Activated CD8-positive, alpha-beta T cell treated with anti-CD3 and anti-CD28 coated beads for 36 hours (primary cell): Measurements from ENCODE around the gene RXRA. TPM values are rescaled to one million over a fixed set of nuclear protein-coding genes. Genes with fewer than 3 reads are reported as not detected.

ENCODE experiments used
- ATAC-seq: fragments of 200-7000 bp; cut with Tn5 transposase; one replicate; pipeline ENCODE4 v1.10.0; 2021; ENCODE audit warnings: mild to moderate bottlenecking, moderate library complexity
- CTCF ChIA-PET: fragments of 350-600 bp; sonication (Branson Sonifier 250); formaldehyde crosslinking; loops from one replicate; lab custom pipeline; 2021; ENCODE audit warnings: antibody characterized with exemption; lab: Charles Lee
- POLR2A ChIA-PET: fragments of 350-600 bp; sonication (Branson Sonifier 250); formaldehyde crosslinking; loops from one replicate; lab custom pipeline; 2021; ENCODE audit warnings: antibody characterized with exemption; lab: Charles Lee
- DNase-seq: peaks from one replicate; pipeline ENCODE4 v3.0.0-alpha.2; 2020
- H3K27ac Mint-ChIP-seq: one replicate; pipeline ENCODE4 v1.8.0; 2021; ENCODE audit warnings: mild to moderate bottlenecking, mixed read lengths
- H3K27me3 Mint-ChIP-seq: one replicate; pipeline ENCODE4 v1.8.0; 2021; ENCODE audit warnings: mixed read lengths
- H3K36me3 Mint-ChIP-seq: one replicate; pipeline ENCODE4 v1.8.0; 2021; ENCODE audit warnings: low read depth, mixed read lengths
- H3K4me1 Mint-ChIP-seq: one replicate; pipeline ENCODE4 v1.8.0; 2021; ENCODE audit warnings: low read depth, mixed read lengths
- H3K4me3 Mint-ChIP-seq: one replicate; pipeline ENCODE4 v1.8.0; 2021; ENCODE audit warnings: mild to moderate bottlenecking, moderate library complexity, mixed read lengths
- H3K9me3 Mint-ChIP-seq: one replicate; pipeline ENCODE4 v1.8.0; 2021; ENCODE audit warnings: mixed read lengths
- CTCF ChIP-seq: fragments of 200-600 bp; IDR thresholded peaks from one replicate; pipeline ENCODE4 v1.8.0; 2022; ENCODE audit warnings: antibody characterized with exemption, mild to moderate bottlenecking
- intact Hi-C: fragments of 100-400 bp; cut with micrococcal nuclease; formaldehyde crosslinking; loops from one replicate; pipeline ENCODE4 v1.10.0; 2022
- total RNA-seq, 2 experiments: library from RNA; stranded (reverse); gene quantifications; one replicate each; pipeline ENCODE4 v1.2.3, GENCODE V29; 2021

The RXRA gene
- total RNA-seq, 2 experiments from 2014 or later: 23.2 to 23.8 TPM

- Mint-ChIP-seq H3K27ac (peak overlapping the region; percentile 91), H3K27me3 (no peaks in the 10 kb centered on the region), H3K4me3 (no peak overlapping the region), H3K4me1 (peaks cover 7% of the 10 kb centered on the region), H3K9me3 (no peaks in the 10 kb centered on the region), H3K36me3 (no peaks in the 10 kb centered on the region)
- DNase-seq: peak; percentile 73
- CTCF ChIA-PET: interaction anchor here (1.3 to 1.6 kb wide), 2 partner anchors 19 to 29 kb away, joined by 3 to 4 read pairs; no protein-coding TSS in a partner anchor
- intact Hi-C loops: no loop called here
- no peak for TF ChIP-seq CTCF
- peak; percentile 95 for ATAC-seq
- POLR2A ChIA-PET: interaction anchor here (1.5 kb wide), 2 partner anchors 13 to 18 kb away, joined by 5 to 6 read pairs; no protein-coding TSS in a partner anchor
Measured at GRCh38 chr9:134475011-134475790, 148.9 kb downstream of the RXRA start.

- DNase-seq: no peak
- ChIA-PET POLR2A (interaction anchor here (0.5 to 1.5 kb wide), 2 partner anchors 20 to 275 kb away, joined by 5 read pairs; no protein-coding TSS in a partner anchor), CTCF (interaction anchor here (1.3 kb wide), 1 partner anchor 20 kb away, joined by 4 read pairs; no protein-coding TSS in a partner anchor)
- H3K27ac Mint-ChIP-seq: peak overlapping the region; percentile 74
- no peak overlapping the region for H3K4me3 Mint-ChIP-seq
- H3K4me1 Mint-ChIP-seq: peaks cover 7% of the 10 kb centered on the region
- H3K9me3 Mint-ChIP-seq: no peaks in the 10 kb centered on the region
- no peak for ATAC-seq
- H3K27me3 Mint-ChIP-seq: no peaks in the 10 kb centered on the region
- intact Hi-C loops: no loop called here
- no peaks in the 10 kb centered on the region for H3K36me3 Mint-ChIP-seq
- TF ChIP-seq CTCF: no peak
Measured at GRCh38 chr9:134476272-134476941, 150.2 kb downstream of the RXRA start.

GRCh38 chr9:134476942-134477335 lies 150.7 kb downstream of the RXRA start:
- no peaks in the 10 kb centered on the region for H3K9me3 Mint-ChIP-seq
- DNase-seq: no peak
- intact Hi-C loops: no loop called here
- no peaks in the 10 kb centered on the region for H3K27me3 Mint-ChIP-seq
- TF ChIP-seq CTCF: no peak
- peak overlapping the region; percentile 74 for H3K27ac Mint-ChIP-seq
- H3K4me3 Mint-ChIP-seq: no peak overlapping the region
- no peak for ATAC-seq
- CTCF ChIA-PET: no interaction called here
- peaks cover 7% of the 10 kb centered on the region for H3K4me1 Mint-ChIP-seq
- POLR2A ChIA-PET: interaction anchor here (0.5 kb wide), 1 partner anchor 275 kb away, joined by 5 read pairs; no protein-coding TSS in a partner anchor
- no peaks in the 10 kb centered on the region for H3K36me3 Mint-ChIP-seq

GRCh38 chr9:134477342-134477925 lies 151.2 kb downstream of the RXRA start:
- no peak for TF ChIP-seq CTCF
- H3K27ac Mint-ChIP-seq: no peak overlapping the region
- ATAC-seq: no peak

More at GRCh38 chr9:134477342-134477925, 151.2 kb downstream of the RXRA start:
- DNase-seq: no peak
- Mint-ChIP-seq H3K27me3 (no peaks in the 10 kb centered on the region), H3K4me1 (peaks cover 7% of the 10 kb centered on the region), H3K9me3 (no peaks in the 10 kb centered on the region), H3K4me3 (no peak overlapping the region), H3K36me3 (no peaks in the 10 kb centered on the region)
- ChIA-PET POLR2A (no interaction called here), CTCF (no interaction called here)
- intact Hi-C loops: no loop called here
